ENCODE results near the gene EPS15.

- TF ChIP-seq CTCF (IDR thresholded peaks at IDR 0.05) (no peak), EP300 (IDR thresholded peaks at IDR 0.05) (no peak)
Observed at GRCh38 chr1:51324251-51325010, 194.6 kb downstream of the EPS15 start.

Data from stomach (tissue), 4 donors.